ENCODE measurements around the gene TUBA3C.

DNA sequence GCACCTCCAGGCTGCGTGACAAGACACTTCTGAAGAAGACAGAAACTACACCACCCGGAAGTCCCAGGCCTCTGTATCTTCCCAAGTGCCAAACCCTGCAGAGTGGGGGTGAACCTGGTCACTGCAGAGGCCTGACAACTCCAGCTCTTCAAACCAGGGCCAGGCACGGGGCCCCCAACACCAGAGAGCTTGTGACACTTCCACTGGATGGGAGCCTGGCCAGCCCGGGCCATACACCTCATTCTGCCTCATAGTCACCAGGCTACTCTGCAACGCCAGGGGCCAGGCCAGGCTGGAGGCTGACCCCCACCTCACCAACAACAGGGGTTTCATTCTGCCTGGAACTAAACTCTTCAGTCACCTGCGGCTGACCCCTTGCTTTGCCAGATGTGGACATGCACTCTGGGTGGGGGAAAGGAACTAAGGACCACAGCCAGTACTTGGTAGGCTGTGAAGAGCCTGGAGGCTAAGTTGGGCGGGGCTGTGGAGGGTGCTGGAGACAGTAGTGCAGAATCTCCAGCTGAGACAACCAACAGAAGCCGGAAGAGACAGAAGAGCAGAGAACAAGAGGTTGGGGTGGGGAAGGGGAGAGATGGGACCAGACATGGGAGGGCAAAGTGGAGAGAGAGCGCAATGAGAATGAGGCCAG is 23.0 kb downstream of the TUBA3C start:
- TF ChIP-seq, protein P1, sequence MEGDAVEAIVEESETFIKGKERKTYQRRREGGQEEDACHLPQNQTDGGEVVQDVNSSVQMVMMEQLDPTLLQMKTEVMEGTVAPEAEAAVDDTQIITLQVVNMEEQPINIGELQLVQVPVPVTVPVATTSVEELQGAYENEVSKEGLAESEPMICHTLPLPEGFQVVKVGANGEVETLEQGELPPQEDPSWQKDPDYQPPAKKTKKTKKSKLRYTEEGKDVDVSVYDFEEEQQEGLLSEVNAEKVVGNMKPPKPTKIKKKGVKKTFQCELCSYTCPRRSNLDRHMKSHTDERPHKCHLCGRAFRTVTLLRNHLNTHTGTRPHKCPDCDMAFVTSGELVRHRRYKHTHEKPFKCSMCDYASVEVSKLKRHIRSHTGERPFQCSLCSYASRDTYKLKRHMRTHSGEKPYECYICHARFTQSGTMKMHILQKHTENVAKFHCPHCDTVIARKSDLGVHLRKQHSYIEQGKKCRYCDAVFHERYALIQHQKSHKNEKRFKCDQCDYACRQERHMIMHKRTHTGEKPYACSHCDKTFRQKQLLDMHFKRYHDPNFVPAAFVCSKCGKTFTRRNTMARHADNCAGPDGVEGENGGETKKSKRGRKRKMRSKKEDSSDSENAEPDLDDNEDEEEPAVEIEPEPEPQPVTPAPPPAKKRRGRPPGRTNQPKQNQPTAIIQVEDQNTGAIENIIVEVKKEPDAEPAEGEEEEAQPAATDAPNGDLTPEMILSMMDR (IDR thresholded peaks at IDR 0.05) = no peak
- TF ChIP-seq POLR2A (IDR thresholded peaks at IDR 0.05) = no peak
